HCT116 (cell line): ENCODE data around the gene MSMP. TPM values are rescaled to one million over a fixed set of nuclear protein-coding genes. Genes with fewer than 3 reads are reported as not detected.

Source experiments
- ATAC-seq: fragments of 200-7000 bp; cut with Tn5 transposase; 2 replicates; pipeline ENCODE4 v1.9.1; 2020; ENCODE audit warnings: mild to moderate bottlenecking, moderate library complexity
- BruUV-seq: library from RNA; stranded (reverse); fragments of 400-500 nt; replicated peaks from 2 replicates; lab custom pipeline; 2021; lab: Mats Ljungman, UMichigan
- CTCF ChIA-PET: fragments of 300-600 bp; sonication (Branson Sonifier 250); formaldehyde crosslinking; loops from one replicate; lab custom pipeline; 2021; ENCODE audit warnings: antibody characterized with exemption; lab: Charles Lee
- POLR2A ChIA-PET: fragments of 300-600, 350-600 bp; sonication (Branson Sonifier 250); formaldehyde crosslinking; loops from one replicate; lab custom pipeline; 2021; ENCODE audit warnings: antibody characterized with exemption; lab: Charles Lee
- RAD21 ChIA-PET, 2 experiments: fragments of 300-600 bp; sonication (Branson Sonifier 250); formaldehyde crosslinking; loops; one replicate each; lab custom pipeline; 2023; ENCODE audit warnings: low total read pairs in 2 of 2; ENCODE audit not compliant: uncharacterized antibody in 2 of 2, unreplicated experiment in 2 of 2, low non-redundant PET in 1 of 2; lab: Charles Lee
- DNase-seq: peaks from one replicate; pipeline ENCODE4 v3.0.0-alpha.2; 2010; ENCODE audit warnings: low read depth, low spot score
- H2AFZ ChIP-seq: fragments of 200-600 bp; shearing (Covaris generic), sonication (generic); 2 replicates; pipeline ENCODE4 v1.6.1; 2017; ENCODE audit warnings: low read depth, mixed run types, mixed read lengths, antibody characterized with exemption, low read length; ENCODE audit not compliant: poor library complexity, severe bottlenecking
- H3K27ac ChIP-seq: 2 replicates; pipeline ENCODE4 v1.5.1; 2012; ENCODE audit warnings: low read depth, low read length
- H3K27me3 ChIP-seq: fragments of 200-600 bp; sonication (generic); 2 replicates; pipeline ENCODE4 v1.6.1; 2016; ENCODE audit warnings: mixed run types, low read length, mixed read lengths; ENCODE audit not compliant: insufficient read depth
- H3K36me3 ChIP-seq, 2 experiments: fragments of 200-500 bp in 1 of 2; fragments of 200-600 bp in 1 of 2; sonication (Bioruptor generic) in 1 of 2; sonication (generic) in 1 of 2; 2 replicates each; pipeline versions ENCODE4 v1.5.1 to v1.6.1; 2014 to 2016; ENCODE audit warnings: low read length in 2 of 2, inconsistent platforms in 1 of 2, mixed read lengths in 1 of 2, mixed run types in 1 of 2; ENCODE audit not compliant: insufficient read depth in 2 of 2, control insufficient read depth in 1 of 2
- H3K4me1 ChIP-seq, 2 experiments: fragments of 200-600 bp in 1 of 2; sonication (generic) in 1 of 2; 2 replicates each; pipeline versions ENCODE4 v1.5.1 to v1.6.1; 2012 to 2017; ENCODE audit warnings: low read length in 2 of 2, inconsistent platforms in 1 of 2, mild to moderate bottlenecking in 1 of 2, mixed read lengths in 1 of 2, mixed run types in 1 of 2, moderate library complexity in 1 of 2; ENCODE audit not compliant: insufficient read depth in 2 of 2, control insufficient read depth in 1 of 2
- H3K4me2 ChIP-seq: fragments of 200-600 bp; sonication (generic); 2 replicates; pipeline ENCODE4 v1.6.1; 2017; ENCODE audit warnings: mixed run types, low read length, mixed read lengths
- H3K4me3 ChIP-seq, 2 experiments: fragments of 200-600 bp in 1 of 2; sonication (generic) in 1 of 2; replicated peaks in 1 of 2; 2 replicates each; pipeline ENCODE4 v1.5.1; 2011 to 2016; ENCODE audit warnings: low read length in 2 of 2, control low read depth in 1 of 2, low read depth in 1 of 2, mild to moderate bottlenecking in 1 of 2, mixed read lengths in 1 of 2, mixed run types in 1 of 2
- H3K79me2 ChIP-seq: fragments of 200-600 bp; sonication (generic); 2 replicates; pipeline ENCODE4 v1.6.1; 2017; ENCODE audit warnings: mild to moderate bottlenecking, mixed run types, low read length, moderate library complexity, mixed read lengths; ENCODE audit not compliant: insufficient read depth
- H3K9ac ChIP-seq: fragments of 200-600 bp; sonication (generic); 2 replicates; pipeline ENCODE4 v1.6.1; 2016; ENCODE audit warnings: low read length, mixed read lengths
- H3K9me2 ChIP-seq: fragments of 200-600 bp; sonication (generic), shearing (Covaris generic); 2 replicates; pipeline ENCODE4 v1.6.1; 2017; ENCODE audit warnings: mixed run types, mild to moderate bottlenecking, moderate library complexity; ENCODE audit not compliant: insufficient read depth
- H3K9me3 ChIP-seq, 2 experiments: fragments of 200-500 bp in 1 of 2; fragments of 200-600 bp in 1 of 2; sonication (Bioruptor generic) in 1 of 2; sonication (generic) in 1 of 2; 2 replicates each; pipeline ENCODE4 v1.6.1; 2014 to 2017; ENCODE audit warnings: low read length in 2 of 2, mixed read lengths in 2 of 2, inconsistent platforms in 1 of 2, low read depth in 1 of 2, mild to moderate bottlenecking in 1 of 2, mixed run types in 1 of 2, moderate library complexity in 1 of 2; ENCODE audit not compliant: control insufficient read depth in 1 of 2, insufficient read depth in 1 of 2
- H4K20me1 ChIP-seq: fragments of 200-600 bp; sonication (generic), shearing (Covaris generic); 2 replicates; pipeline ENCODE4 v1.6.1; 2017; ENCODE audit warnings: mixed run types, mild to moderate bottlenecking, moderate library complexity; ENCODE audit not compliant: insufficient read depth
- CBX3 ChIP-seq: IDR thresholded peaks from 2 replicates; pipeline ENCODE4 v1.6.1; 2012; ENCODE audit warnings: low read depth
- EGR1 ChIP-seq: IDR thresholded peaks from 2 replicates; pipeline ENCODE4 v1.6.1; 2012; ENCODE audit warnings: low read depth
- ELF1 ChIP-seq: IDR thresholded peaks from 2 replicates; pipeline ENCODE4 v1.6.1; 2012; ENCODE audit warnings: low read depth, borderline replicate concordance
- EZH2 ChIP-seq: fragments of 200-600 bp; sonication (generic); IDR thresholded peaks from 2 replicates; pipeline ENCODE4 v1.6.1; 2017; ENCODE audit warnings: antibody characterized with exemption, mixed run types
- FOSL1 ChIP-seq: IDR thresholded peaks from 2 replicates; pipeline ENCODE4 v1.6.1; 2012; ENCODE audit warnings: low read depth
- MAX ChIP-seq: IDR thresholded peaks from 2 replicates; pipeline ENCODE4 v1.6.1; 2012
- POLR2AphosphoS5 ChIP-seq: IDR thresholded peaks from 2 replicates; pipeline ENCODE4 v1.6.1; 2011; ENCODE audit warnings: mild to moderate bottlenecking, low read depth, low read length, moderate library complexity
- RAD21 ChIP-seq: IDR thresholded peaks from 2 replicates; pipeline ENCODE4 v1.6.1; 2012; ENCODE audit warnings: low read depth, mild to moderate bottlenecking
- SIN3A ChIP-seq: IDR thresholded peaks from 2 replicates; pipeline ENCODE4 v1.6.1; 2012; ENCODE audit warnings: low read depth
- SP1 ChIP-seq: IDR thresholded peaks from 2 replicates; pipeline ENCODE4 v1.6.1; 2012; ENCODE audit warnings: low read depth
- TCF7L2 ChIP-seq: IDR thresholded peaks from 2 replicates; pipeline ENCODE4 v1.7.0; 2011; ENCODE audit warnings: borderline replicate concordance, inconsistent platforms; ENCODE audit not compliant: insufficient read depth, insufficient read length; ENCODE audit errors: extremely low read depth
- YY1 ChIP-seq: IDR thresholded peaks from 2 replicates; pipeline ENCODE4 v1.6.1; 2011; ENCODE audit warnings: low read length, low read depth, moderate library complexity, mild to moderate bottlenecking; ENCODE audit not compliant: insufficient replicate concordance; ENCODE audit errors: extremely low read depth
- ZFX ChIP-seq: fragments of 450-650 bp; IDR thresholded peaks from 2 replicates; pipeline ENCODE4 v1.6.1; 2017
- ZNF274 ChIP-seq: fragments of 200-500 bp; sonication (Bioruptor generic); IDR thresholded peaks from 2 replicates; pipeline ENCODE4 v1.6.1; 2014; ENCODE audit warnings: mild to moderate bottlenecking, low read depth, low read length, inconsistent platforms
- intact Hi-C: fragments of 100-400 bp; cut with micrococcal nuclease; formaldehyde crosslinking; loops from 2 replicates; pipeline ENCODE4 v1.10.0; 2022
- total RNA-seq: library from RNA; stranded (reverse); gene quantifications from one replicate; pipeline ENCODE4 v1.2.1, GENCODE V29; 2021; ENCODE audit not compliant: unreplicated experiment
- TF ChIP-seq, protein P1 (sequence below): IDR thresholded peaks from 2 replicates; pipeline ENCODE4 v1.6.1; 2012; ENCODE audit warnings: low read depth
- TF ChIP-seq, protein P2 (sequence below), 3 experiments: fragments of 200-600 bp in 1 of 3; sonication (generic) in 1 of 3; IDR thresholded peaks in 2 of 3; conservative IDR thresholded peaks in 1 of 3; 2 replicates each; pipeline ENCODE4 v1.5.1; 2012 to 2017; ENCODE audit warnings: low read depth in 2 of 3, low read length in 2 of 3, antibody characterized with exemption in 1 of 3, borderline replicate concordance in 1 of 3, control low read depth in 1 of 3, mild to moderate bottlenecking in 1 of 3, mixed read lengths in 1 of 3, mixed run types in 1 of 3, moderate library complexity in 1 of 3; ENCODE audit not compliant: insufficient read depth in 1 of 3
- TF ChIP-seq, protein P3 (sequence below): IDR thresholded peaks from 2 replicates; pipeline ENCODE4 v1.6.1; 2012
- TF ChIP-seq, protein P4 (sequence below): IDR thresholded peaks from 2 replicates; pipeline ENCODE4 v1.6.1; 2011; ENCODE audit warnings: mild to moderate bottlenecking, low read length, moderate library complexity; ENCODE audit not compliant: insufficient replicate concordance; ENCODE audit errors: extremely low read depth

The MSMP gene
- total RNA-seq, 1 experiment from 2014 or later: 1.2 TPM

GRCh38 chr9:35708146-35708545 is 45.9 kb downstream of the MSMP start:
- H3K4me3 ChIP-seq: no peak overlapping the region
- intact Hi-C loops: no loop called here
- CTCF ChIA-PET: no interaction called here
- no peak overlapping the region for H3K27ac ChIP-seq
- no peaks in the 10 kb centered on the region for H3K4me1 ChIP-seq
- H3K9me3 ChIP-seq: no peaks in the 10 kb centered on the region
- no peak for TF ChIP-seq MAX
- TF ChIP-seq, protein P1, sequence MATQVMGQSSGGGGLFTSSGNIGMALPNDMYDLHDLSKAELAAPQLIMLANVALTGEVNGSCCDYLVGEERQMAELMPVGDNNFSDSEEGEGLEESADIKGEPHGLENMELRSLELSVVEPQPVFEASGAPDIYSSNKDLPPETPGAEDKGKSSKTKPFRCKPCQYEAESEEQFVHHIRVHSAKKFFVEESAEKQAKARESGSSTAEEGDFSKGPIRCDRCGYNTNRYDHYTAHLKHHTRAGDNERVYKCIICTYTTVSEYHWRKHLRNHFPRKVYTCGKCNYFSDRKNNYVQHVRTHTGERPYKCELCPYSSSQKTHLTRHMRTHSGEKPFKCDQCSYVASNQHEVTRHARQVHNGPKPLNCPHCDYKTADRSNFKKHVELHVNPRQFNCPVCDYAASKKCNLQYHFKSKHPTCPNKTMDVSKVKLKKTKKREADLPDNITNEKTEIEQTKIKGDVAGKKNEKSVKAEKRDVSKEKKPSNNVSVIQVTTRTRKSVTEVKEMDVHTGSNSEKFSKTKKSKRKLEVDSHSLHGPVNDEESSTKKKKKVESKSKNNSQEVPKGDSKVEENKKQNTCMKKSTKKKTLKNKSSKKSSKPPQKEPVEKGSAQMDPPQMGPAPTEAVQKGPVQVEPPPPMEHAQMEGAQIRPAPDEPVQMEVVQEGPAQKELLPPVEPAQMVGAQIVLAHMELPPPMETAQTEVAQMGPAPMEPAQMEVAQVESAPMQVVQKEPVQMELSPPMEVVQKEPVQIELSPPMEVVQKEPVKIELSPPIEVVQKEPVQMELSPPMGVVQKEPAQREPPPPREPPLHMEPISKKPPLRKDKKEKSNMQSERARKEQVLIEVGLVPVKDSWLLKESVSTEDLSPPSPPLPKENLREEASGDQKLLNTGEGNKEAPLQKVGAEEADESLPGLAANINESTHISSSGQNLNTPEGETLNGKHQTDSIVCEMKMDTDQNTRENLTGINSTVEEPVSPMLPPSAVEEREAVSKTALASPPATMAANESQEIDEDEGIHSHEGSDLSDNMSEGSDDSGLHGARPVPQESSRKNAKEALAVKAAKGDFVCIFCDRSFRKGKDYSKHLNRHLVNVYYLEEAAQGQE: no peak
- no peak for TF ChIP-seq POLR2AphosphoS5
- TF ChIP-seq ZNF274: no peak
- TF ChIP-seq SIN3A: no peak
- TF ChIP-seq EGR1: no peak
- TF ChIP-seq ZFX: no peak
- TF ChIP-seq, protein P2, sequence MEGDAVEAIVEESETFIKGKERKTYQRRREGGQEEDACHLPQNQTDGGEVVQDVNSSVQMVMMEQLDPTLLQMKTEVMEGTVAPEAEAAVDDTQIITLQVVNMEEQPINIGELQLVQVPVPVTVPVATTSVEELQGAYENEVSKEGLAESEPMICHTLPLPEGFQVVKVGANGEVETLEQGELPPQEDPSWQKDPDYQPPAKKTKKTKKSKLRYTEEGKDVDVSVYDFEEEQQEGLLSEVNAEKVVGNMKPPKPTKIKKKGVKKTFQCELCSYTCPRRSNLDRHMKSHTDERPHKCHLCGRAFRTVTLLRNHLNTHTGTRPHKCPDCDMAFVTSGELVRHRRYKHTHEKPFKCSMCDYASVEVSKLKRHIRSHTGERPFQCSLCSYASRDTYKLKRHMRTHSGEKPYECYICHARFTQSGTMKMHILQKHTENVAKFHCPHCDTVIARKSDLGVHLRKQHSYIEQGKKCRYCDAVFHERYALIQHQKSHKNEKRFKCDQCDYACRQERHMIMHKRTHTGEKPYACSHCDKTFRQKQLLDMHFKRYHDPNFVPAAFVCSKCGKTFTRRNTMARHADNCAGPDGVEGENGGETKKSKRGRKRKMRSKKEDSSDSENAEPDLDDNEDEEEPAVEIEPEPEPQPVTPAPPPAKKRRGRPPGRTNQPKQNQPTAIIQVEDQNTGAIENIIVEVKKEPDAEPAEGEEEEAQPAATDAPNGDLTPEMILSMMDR (IDR thresholded peaks at IDR 0.05 in 2 of 3, conservative IDR thresholded peaks at IDR 0.05 in 1 of 3; ENCODE audit: borderline replicate concordance in 1 of 3, insufficient read depth in 1 of 3, low read depth in 2 of 3, low read length in 2 of 3): no peak
- no peak for TF ChIP-seq TCF7L2
- TF ChIP-seq, protein P3, sequence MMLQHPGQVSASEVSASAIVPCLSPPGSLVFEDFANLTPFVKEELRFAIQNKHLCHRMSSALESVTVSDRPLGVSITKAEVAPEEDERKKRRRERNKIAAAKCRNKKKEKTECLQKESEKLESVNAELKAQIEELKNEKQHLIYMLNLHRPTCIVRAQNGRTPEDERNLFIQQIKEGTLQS: no peak
- no peak for TF ChIP-seq YY1
- no peak for TF ChIP-seq ELF1
- TF ChIP-seq EZH2: no peak
- no peak for TF ChIP-seq RAD21
- TF ChIP-seq FOSL1: no peak
- no peak for TF ChIP-seq SP1
- TF ChIP-seq CBX3: no peak
- TF ChIP-seq, protein P4, sequence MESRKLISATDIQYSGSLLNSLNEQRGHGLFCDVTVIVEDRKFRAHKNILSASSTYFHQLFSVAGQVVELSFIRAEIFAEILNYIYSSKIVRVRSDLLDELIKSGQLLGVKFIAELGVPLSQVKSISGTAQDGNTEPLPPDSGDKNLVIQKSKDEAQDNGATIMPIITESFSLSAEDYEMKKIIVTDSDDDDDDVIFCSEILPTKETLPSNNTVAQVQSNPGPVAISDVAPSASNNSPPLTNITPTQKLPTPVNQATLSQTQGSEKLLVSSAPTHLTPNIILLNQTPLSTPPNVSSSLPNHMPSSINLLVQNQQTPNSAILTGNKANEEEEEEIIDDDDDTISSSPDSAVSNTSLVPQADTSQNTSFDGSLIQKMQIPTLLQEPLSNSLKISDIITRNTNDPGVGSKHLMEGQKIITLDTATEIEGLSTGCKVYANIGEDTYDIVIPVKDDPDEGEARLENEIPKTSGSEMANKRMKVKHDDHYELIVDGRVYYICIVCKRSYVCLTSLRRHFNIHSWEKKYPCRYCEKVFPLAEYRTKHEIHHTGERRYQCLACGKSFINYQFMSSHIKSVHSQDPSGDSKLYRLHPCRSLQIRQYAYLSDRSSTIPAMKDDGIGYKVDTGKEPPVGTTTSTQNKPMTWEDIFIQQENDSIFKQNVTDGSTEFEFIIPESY: no peak
- no TSS peak for BruUV-seq
- H3K9me2 ChIP-seq: no peaks in the 10 kb centered on the region
- DNase-seq (no peak), ATAC-seq (no peak)
- H4K20me1 ChIP-seq: no peaks in the 10 kb centered on the region
- POLR2A ChIA-PET: no interaction called here
- H3K27me3 ChIP-seq: no peaks in the 10 kb centered on the region
- H3K4me2 ChIP-seq: no peak overlapping the region
- no peak overlapping the region for H2AFZ ChIP-seq
- no peak overlapping the region for H3K9ac ChIP-seq
- no peaks in the 10 kb centered on the region for H3K79me2 ChIP-seq
- H3K36me3 ChIP-seq: peaks cover 55 to 74% of the 10 kb centered on the region in 2 experiments
- RAD21 ChIA-PET: no interaction called here
